H1 (cell line): ENCODE results near the gene ATP6V1E1. TPM values are rescaled to one million over a fixed set of nuclear protein-coding genes. Genes with fewer than 3 reads are reported as not detected.

Experiments used
- ASH2L ChIP-seq: fragments of 200-600, 300-600 bp; sonication (generic); IDR thresholded peaks from one replicate; pipeline ENCODE4 v1.7.1; 2017; ENCODE audit warnings: low read length
- ATF2 ChIP-seq: IDR thresholded peaks from 2 replicates; pipeline ENCODE4 v1.6.1; 2012; ENCODE audit warnings: low read length, inconsistent platforms
- BCL11A ChIP-seq, 2 experiments: IDR thresholded peaks; one replicate each; pipeline ENCODE4 v1.6.1; 2011; ENCODE audit warnings: low read depth in 2 of 2, low read length in 2 of 2, mild to moderate bottlenecking in 2 of 2
- CEBPB ChIP-seq: IDR thresholded peaks from 2 replicates; pipeline ENCODE4 v1.6.1; 2012; ENCODE audit warnings: low read depth, low read length
- CTBP2 ChIP-seq: IDR thresholded peaks from 2 replicates; pipeline ENCODE4 v1.7.0; 2011; ENCODE audit warnings: borderline replicate concordance, mild to moderate bottlenecking, moderate library complexity, mixed read lengths, low read length; ENCODE audit not compliant: insufficient read depth, insufficient read length
- EGR1 ChIP-seq: IDR thresholded peaks from 2 replicates; pipeline ENCODE4 v1.6.1; 2011; ENCODE audit warnings: low read depth, low read length, borderline replicate concordance
- EP300 ChIP-seq, 2 experiments: IDR thresholded peaks; 1 replicate in 1 of 2; 2 replicates in 1 of 2; pipeline ENCODE4 v1.6.1; 2011 to 2012; ENCODE audit warnings: low read depth in 2 of 2, low read length in 2 of 2, mild to moderate bottlenecking in 2 of 2, borderline replicate concordance in 1 of 2, inconsistent platforms in 1 of 2, moderate library complexity in 1 of 2
- FOSL1 ChIP-seq: IDR thresholded peaks from 2 replicates; pipeline ENCODE4 v1.6.1; 2011; ENCODE audit warnings: mild to moderate bottlenecking, low read depth, low read length, moderate library complexity; ENCODE audit not compliant: insufficient read depth
- JUN ChIP-seq: IDR thresholded peaks from 2 replicates; pipeline ENCODE4 v1.6.1; 2011; ENCODE audit warnings: low read depth, mild to moderate bottlenecking, improper control_type of control experiment, low read length
- KDM1A ChIP-seq: fragments of 200-600, 300-600 bp; sonication (generic); IDR thresholded peaks from 2 replicates; pipeline ENCODE4 v1.7.1; 2016; ENCODE audit warnings: mild to moderate bottlenecking, low read length, borderline replicate concordance
- NANOG ChIP-seq: IDR thresholded peaks from 2 replicates; pipeline ENCODE4 v1.6.1; 2011; ENCODE audit warnings: low read length, low read depth, mild to moderate bottlenecking, inconsistent platforms; ENCODE audit not compliant: insufficient read depth, poor library complexity, severe bottlenecking
- POLR2A ChIP-seq, 2 experiments: IDR thresholded peaks; 1 replicate in 1 of 2; 2 replicates in 1 of 2; pipeline ENCODE4 v1.6.1; 2011; ENCODE audit warnings: low read depth in 2 of 2, low read length in 2 of 2, mild to moderate bottlenecking in 2 of 2; ENCODE audit errors: control extremely low read depth in 1 of 2
- RAD21 ChIP-seq, 2 experiments: IDR thresholded peaks in 1 of 2; conservative IDR thresholded peaks in 1 of 2; 2 replicates each; pipeline ENCODE4 v1.6.1; 2011; ENCODE audit warnings: low read depth in 2 of 2, low read length in 2 of 2, improper control_type of control experiment in 1 of 2, inconsistent platforms in 1 of 2, mild to moderate bottlenecking in 1 of 2, moderate library complexity in 1 of 2
- RFX5 ChIP-seq: IDR thresholded peaks from 2 replicates; pipeline ENCODE4 v1.6.1; 2011; ENCODE audit warnings: low read depth, low read length, improper control_type of control experiment, borderline replicate concordance
- RXRA ChIP-seq: IDR thresholded peaks from 2 replicates; pipeline ENCODE4 v1.6.1; 2011; ENCODE audit warnings: low read depth, mild to moderate bottlenecking, low read length, moderate library complexity; ENCODE audit not compliant: insufficient read depth
- SRF ChIP-seq: IDR thresholded peaks from 2 replicates; pipeline ENCODE4 v1.6.1; 2011; ENCODE audit warnings: mild to moderate bottlenecking, low read depth, low read length, moderate library complexity
- TAF1 ChIP-seq: IDR thresholded peaks from 2 replicates; pipeline ENCODE4 v1.6.1; 2011; ENCODE audit warnings: mild to moderate bottlenecking, low read depth, low read length
- TAF7 ChIP-seq: optimal IDR thresholded peaks from 2 replicates; pipeline ENCODE3; 2011; ENCODE audit warnings: low read depth, mild to moderate bottlenecking, inconsistent platforms, low read length, moderate library complexity, borderline replicate concordance
- USF2 ChIP-seq: IDR thresholded peaks from 2 replicates; pipeline ENCODE4 v1.6.1; 2011; ENCODE audit warnings: low read length, improper control_type of control experiment
- YY1 ChIP-seq: IDR thresholded peaks from 2 replicates; pipeline ENCODE4 v1.6.1; 2011; ENCODE audit warnings: low read depth, mild to moderate bottlenecking, low read length
- polyA plus RNA-seq, 7 experiments: library from polyadenylated mRNA; depleted of rRNA in 3 of 7; stranded (reverse) in 5 of 7; unstranded in 2 of 7; fragments of >200 nt in 5 of 7; fragments of 200-250 nt in 2 of 7; gene quantifications; 1 replicate in 5 of 7; 2 replicates in 1 of 7; 4 replicates in 1 of 7; pipeline versions ENCODE4 v1.2.1 to v1.2.3, GENCODE V29; 2011 to 2013; ENCODE audit warnings: missing spikeins in 2 of 7, mixed read lengths in 2 of 7
- total RNA-seq: library from RNA; stranded (reverse); fragmentation: NEBNext Ultra II Directional; extraction: Animal tissue kit (Norgen Biotek cat#: 25700); gene quantifications from 2 replicates; pipeline ENCODE4 v1.2.1, GENCODE V29; 2021

The ATP6V1E1 gene
- total and polyA plus RNA-seq, 2 of the 8 experiments (the other 6 are each of a cell fraction or from before 2014, with no cell fraction given) = 80.4 to 88.1 TPM

- TF ChIP-seq YY1 (0 out of 2 replicates have a peak, but pooled peaks have one; percentile 48), KDM1A (0 out of 2 replicates have a peak, but pooled peaks have one; percentile 26), NANOG (no peak), JUN (no peak), EGR1 (no peak), TAF7 (peak; percentile 20), ASH2L (peak; percentile 97), BCL11A (IDR thresholded peaks at IDR 0.05; ENCODE audit: low read depth in 2 of 2, low read length in 2 of 2) (no peak), TAF1 (no peak), ATF2 (no peak), RAD21 (IDR thresholded peaks at IDR 0.05 in 1 of 2, conservative IDR thresholded peaks at IDR 0.05 in 1 of 2; ENCODE audit: low read depth in 2 of 2, low read length in 2 of 2) (peak; percentile 19 to 28; a peak in 3 of 4 replicates), USF2 (no peak), EP300 (IDR thresholded peaks at IDR 0.05; ENCODE audit: borderline replicate concordance in 1 of 2, low read depth in 2 of 2, low read length in 2 of 2) (peak in 1 of 2 experiments; percentile 20; a peak in 1 of 3 replicates), CEBPB (peak; percentile 80), FOSL1 (no peak), RXRA (no peak), CTBP2 (no peak), SRF (no peak), RFX5 (no peak), POLR2A (IDR thresholded peaks at IDR 0.05; ENCODE audit: control extremely low read depth in 1 of 2, low read depth in 2 of 2, low read length in 2 of 2) (peak; percentile 36 to 48; a peak in 2 of 3 replicates)
These were observed 65.4 kb downstream of the ATP6V1E1 start, which contains the start of gene SLC25A18 (continued) for GRCh38 chr22:17562906-17563870.
